Inflammatory macrophage (primary cell): ENCODE results near the gene NUP62.

ENCODE experiments used
- DNase-seq, 2 donors: peaks; one replicate each; pipeline ENCODE4 v3.0.0-alpha.2; 2020 to 2022

NUP62 gene

DNA sequence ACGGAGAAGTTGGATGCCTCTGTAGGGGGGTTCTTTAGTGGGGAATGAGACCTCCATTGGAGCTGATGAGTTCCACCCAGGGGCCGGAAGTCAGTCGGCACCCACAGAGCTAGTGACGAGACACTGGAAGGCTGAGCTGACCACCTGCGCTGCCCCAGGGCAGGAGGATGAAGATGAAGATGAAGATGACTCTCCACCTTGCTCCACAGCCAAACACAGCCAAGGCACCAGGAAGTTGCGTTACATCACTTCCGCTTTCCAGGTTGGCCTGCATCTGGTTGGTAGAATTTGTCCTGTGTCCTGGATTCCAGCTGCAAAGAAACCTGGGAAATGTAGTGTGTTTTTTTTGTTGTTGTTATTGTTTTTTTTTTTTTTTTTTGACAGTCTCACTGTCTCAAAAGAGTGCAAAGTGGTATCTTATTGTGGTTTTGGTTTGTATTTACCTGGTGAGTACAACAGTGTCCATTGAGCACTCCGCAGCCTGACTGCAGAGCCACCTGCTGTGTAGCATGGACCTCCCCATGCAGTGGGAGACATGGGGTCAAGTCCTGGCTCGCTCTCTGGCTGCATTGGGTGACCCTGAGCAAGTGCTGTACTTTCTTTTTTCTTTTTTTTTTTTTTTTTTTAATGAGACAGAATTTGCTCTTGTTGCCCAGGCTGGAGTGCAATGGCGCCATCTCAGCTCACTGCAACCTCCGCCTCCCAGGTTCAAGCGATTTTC is 49.9 kb downstream of the NUP62 start:
- DNase-seq: peak; percentile 49 to 55

DNA sequence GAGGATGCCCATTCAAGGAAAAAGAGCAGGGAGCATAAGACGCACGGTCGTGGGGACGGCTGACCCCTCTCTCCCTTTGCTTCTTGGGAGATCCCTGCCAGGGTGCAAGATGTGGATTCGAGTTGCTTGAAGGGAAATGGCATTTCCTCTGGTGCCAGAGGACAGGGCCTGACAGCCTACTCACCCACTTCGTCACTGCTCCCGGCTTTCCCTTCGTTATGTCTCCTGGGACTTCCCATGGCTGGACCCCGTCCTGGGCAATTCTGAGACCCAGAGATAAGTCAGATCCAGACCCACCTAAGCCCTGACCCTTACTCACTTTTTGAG is 50.6 kb downstream of the NUP62 start:
- DNase-seq: no peak

DNA sequence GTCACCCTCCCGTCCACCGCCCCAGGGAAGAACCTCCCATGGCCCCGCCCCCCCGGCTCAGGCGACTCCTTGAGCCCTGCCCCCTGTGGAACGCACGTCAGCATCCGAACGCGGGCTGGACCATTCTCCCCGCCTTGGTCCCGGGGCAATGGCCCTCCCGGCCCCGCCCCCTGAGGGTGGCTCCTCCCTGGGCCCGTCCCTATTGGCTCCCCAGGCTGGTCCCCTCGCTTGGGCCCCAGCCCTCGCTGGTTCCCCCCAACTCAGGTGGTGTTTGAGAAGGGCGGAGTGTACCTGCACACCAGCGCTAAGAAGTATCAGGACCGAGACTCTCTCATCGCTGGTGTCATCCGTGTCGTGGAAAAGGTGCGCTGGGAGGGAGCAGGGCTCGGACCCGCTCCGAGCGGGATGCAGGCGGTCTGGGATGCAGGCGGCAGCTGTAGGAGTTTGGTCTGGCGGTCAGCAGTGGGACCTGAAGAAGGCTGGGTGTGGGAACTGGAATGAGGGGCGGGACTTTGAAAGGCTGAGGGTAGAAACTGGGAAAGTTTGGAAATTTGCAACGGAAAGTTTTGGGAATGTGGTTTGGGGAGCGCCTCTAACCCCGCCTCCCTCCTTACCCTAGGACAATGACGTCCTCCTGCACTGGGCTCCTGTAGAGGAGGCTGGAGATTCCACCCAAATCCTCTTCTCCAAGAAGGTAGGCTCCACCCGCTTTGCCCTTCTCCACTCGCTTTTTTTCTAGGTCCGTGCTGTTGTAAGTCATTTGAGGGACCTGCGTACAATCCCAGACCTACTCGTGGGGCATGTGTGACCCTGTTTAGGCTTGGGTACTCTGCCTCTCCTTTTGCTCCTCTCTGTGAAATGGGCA is 51.2 kb downstream of the NUP62 start:
- DNase-seq: peak; percentile 96 to 97

GRCh38 chr19:49877020-49877878 is 52.1 kb downstream of the NUP62 start, which contains the start of the genes AKT1S1 and TBC1D17:
Gene AKT1S1, minus strand, starts transcription at chr19:49877355. Its CDS starts 4,060 bp downstream, at chr19:49873295.
Gene TBC1D17, plus strand, starts transcription at chr19:49877702. Its CDS starts 22 bp downstream, at chr19:49877724.
- peak; percentile 100 for DNase-seq

GRCh38 chr19:49876422-49877019 is 52.8 kb downstream of the NUP62 start:
- DNase-seq: peak; percentile 99

DNA sequence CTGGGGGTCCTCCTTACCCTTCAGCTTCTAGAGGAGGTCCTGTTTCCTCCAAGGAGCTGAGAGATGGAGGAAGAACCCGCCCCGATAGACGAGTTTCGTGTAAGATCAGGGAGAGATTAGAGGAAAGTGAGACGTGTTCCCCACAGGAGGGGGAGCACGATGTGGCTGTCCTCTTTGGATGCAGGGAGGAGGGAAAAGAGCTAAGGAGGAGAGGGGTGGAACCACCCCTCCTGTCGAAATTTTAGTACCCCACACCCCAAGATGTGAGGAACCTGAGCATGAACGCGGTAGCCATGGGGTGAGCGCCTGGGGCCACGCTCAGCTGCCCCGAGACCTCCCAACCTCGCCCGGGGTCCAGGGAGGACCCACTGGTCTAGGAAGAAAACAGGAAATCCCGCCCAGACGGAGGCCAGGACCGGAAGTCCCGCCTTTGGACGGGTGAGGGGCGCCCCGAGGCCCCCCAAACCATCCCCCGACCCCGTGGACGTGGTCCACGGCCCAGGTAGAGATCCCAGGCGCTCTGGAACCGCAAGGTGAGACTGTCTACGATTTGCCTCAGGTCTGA is 53.4 kb downstream of the NUP62 start:
- peak in 1 of 2 donors; percentile 41 for DNase-seq

- no peak for DNase-seq
Measured at GRCh38 chr19:49875177-49875576, 54.1 kb downstream of the NUP62 start.

- no peak for DNase-seq
Measured at GRCh38 chr19:49874503-49875157, 54.7 kb downstream of the NUP62 start.

DNA sequence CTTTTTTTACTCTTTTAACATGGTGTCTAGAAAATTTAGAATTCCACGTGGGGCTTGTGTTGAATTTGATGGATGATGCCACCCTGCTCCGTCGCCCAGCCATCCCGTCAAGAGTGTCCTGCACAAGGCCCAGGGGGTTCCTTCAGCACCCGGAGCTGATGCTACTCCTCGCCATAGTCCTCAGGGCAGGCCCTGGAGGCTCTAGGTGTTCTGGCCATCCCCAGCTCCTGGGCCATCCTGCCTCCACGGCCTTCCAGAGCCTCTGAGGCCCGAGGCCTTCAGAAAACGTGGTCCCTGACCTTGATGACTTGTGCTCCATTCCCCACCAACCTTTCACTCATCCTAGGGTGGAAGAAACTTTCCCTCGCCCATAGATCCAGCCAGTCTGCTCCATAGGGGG is 55.5 kb downstream of the NUP62 start:
- no peak for DNase-seq

DNA sequence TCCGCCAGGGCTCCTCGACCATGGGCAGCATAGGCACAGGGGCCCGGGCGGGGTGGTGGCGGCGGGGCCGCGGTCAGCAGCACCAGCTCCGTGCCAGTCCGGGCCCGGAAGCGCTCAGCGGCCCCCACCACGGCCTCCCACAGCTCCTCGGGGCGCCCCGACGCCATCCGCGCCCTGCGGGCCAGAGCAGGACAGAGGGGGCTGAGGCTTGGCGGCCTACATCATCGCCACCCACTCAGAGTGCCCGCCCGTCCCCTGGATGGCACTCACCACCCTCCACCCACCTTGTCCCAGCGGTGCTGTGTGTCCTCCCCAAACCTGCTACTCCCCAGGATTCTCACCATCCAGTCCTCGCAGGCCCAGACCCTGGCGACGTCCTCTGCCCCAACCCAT is 56.2 kb downstream of the NUP62 start:
- no peak for DNase-seq

DNA sequence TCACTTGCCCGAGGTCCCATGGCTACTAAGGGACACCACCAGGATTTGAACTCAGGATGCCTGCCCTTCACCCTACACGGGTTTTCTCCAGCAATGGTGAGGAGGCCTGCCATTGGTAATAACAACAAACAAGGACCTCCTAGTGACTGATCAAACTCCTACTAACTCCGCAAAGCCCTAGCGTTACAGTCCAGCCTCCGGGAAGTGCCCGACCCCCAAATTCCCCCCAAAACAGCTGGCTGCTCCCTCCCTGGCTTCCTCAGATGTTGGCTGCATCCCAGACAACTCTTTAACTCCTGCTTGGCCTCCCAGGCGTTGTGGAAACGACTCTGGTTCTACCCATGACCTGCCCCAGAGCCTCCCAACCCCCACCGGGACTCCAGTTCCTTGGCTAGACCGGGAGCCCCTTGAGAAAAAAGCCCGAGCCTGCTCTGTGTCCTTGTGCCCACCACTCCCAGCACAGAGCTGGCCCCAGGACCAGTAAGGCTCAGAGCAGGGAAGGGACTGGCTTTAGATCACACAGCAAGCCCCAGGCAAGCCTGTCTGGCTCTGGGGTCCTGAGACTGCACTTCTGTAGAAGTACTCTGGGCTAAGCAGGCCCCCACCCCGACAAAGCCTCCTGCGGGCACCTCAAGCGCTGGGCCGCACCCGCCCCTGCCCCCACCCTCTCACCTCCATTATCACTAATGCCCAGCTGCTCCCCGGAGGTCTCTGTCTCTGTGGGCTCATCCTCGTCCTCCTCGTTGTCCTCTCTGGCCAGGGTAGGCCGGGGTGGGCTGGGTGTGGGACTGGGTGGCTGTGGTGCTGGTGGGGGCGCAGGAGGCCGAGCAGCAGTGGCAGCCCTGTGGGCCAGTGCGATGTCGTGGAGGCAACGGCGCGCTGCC is 56.8 kb downstream of the NUP62 start:
- DNase-seq: no peak

DNA sequence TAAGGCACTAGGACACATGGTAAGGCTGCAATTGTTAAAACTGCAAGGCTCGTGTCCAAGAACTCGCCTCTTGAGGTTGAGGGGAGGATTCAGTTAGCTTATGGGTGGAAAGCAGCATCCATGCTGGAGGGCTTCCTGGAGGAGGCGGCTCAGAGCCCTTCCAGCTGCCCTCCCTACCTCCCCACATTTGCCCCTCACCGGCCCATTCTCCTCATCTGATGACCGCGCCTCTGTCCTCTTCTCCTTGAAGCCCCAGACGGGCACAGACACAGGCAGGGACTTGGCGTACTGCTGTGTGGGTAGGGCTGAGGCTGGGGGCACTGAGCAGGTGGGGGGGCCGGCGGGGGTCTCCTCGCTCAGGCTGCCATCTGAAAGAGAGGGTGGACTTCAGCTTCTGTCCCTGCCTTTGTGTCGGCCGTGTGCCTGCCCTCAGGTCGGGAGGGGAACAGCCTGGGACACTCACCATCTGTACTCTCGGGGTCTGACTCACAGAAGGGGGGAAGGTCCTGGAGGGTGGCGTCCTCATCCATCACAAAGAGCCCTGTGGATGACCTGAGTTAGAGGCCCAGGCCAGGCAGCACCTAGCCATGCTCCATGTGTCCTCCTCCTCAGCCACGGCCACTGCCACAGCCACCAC is 57.8 kb downstream of the NUP62 start:
- no peak for DNase-seq

DNA sequence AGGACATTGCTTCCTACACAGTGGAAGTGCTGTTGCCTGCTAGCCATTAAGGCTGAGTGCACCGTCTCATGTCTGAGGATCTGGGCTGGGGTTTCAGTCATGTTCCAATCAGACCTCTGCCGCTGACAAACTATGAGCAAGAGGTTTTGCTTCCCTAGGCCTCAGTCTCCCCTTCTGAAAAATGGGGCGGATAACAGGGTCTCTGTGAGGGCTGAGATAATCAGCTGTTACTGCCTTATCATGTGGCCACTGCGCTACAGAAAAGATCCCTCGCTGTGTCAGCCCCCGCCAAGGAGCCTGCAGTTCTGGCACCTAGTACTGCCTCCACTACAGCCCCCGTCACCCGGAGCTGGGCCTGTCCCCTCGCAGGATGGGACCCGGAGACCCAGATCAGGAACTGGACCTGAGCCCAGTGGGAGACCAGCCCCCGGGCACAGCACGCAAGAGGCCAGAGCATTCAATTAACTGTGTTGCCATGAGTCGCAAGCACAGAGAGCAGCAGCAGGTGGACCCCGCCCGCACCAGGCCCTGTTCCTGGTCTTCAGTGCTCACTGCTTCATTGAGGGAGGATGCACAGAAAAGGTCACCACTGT is 58.9 kb downstream of the NUP62 start:
- no peak for DNase-seq

DNA sequence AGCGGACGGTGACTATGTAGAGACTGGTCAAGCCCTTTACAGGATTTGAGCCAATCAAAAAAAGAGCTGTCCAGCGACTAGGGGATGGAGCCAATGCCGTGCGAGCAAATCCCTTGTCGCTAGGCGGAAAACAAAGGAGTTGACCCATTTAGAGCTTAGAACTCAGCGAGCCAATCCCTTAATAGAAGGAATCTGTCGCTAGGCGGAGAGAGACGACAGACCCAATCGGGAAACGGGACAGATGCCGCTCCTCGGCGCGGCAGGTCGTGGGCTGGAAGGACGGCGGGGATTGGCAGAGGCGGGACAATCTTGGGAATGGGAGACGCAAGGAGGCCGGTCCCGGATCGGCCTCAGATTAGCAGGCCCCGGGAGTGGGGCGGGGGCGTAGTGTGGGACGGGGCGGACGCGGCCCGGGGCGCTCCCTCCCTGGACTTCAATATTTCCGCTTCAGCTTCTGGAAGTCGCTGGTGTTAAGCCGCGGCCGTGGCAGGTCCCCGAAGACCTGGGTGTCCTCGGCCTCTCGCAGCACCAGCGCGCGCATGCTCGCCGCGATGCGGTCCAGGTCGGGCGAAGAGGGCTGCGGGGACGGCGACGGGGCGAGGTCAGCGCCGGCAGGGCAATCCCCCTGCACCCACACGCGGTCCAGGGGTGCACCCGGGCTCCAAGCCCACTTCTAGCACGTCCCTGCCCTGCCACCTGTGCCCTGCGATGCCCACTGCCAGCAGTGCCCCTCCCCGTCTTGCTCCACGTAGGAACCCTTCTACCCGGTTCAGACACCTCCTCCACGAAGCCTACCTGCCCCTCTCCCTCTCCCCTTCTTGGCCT is 59.6 kb downstream of the NUP62 start:
- DNase-seq: peak; percentile 99 to 100

GRCh38 chr19:49869009-49869483 is 60.3 kb downstream of the NUP62 start:
- no peak for DNase-seq

GRCh38 chr19:49866933-49867782 is 62.1 kb downstream of the NUP62 start, which contains the start of gene PNKP:
Gene PNKP, minus strand, starts transcription at chr19:49867576. Its CDS starts 372 bp downstream, at chr19:49867204.
- peak; percentile 91 for DNase-seq

GRCh38 chr19:49864890-49865289 is 64.4 kb downstream of the NUP62 start:
- no peak for DNase-seq
